ENCODE measurements around the gene B3GNT8. TPM values are rescaled to one million over a fixed set of nuclear protein-coding genes. Genes with fewer than 3 reads are reported as not detected.

The B3GNT8 gene
- total and polyA plus RNA-seq, 2 experiments from 2014 or later = 0.71 to 1.8 TPM

- H4K20me1 ChIP-seq (replicated peaks; ENCODE audit: insufficient read depth) = no peaks in the 10 kb centered on the region; the same call in 1 of the 2 replicates
- no peak overlapping the region for H3K4me3 Mint-ChIP-seq
- no peaks in the 10 kb centered on the region for H3K36me3 ChIP-seq (ENCODE audit: insufficient read depth)
- H3K36me3 Mint-ChIP-seq (ENCODE audit: low read depth) = peaks cover 28% of the 10 kb centered on the region
- no peak overlapping the region for H2AFZ ChIP-seq
- H3K9me3 Mint-ChIP-seq = no peaks in the 10 kb centered on the region; the same call in 2 of the 3 replicates
- no peaks in the 10 kb centered on the region for H3K79me2 ChIP-seq (replicated peaks; ENCODE audit: insufficient read depth)
- H3K9me2 ChIP-seq (ENCODE audit: insufficient read depth) = no peaks in the 10 kb centered on the region
- peaks cover 18% of the 10 kb centered on the region for H3K4me1 Mint-ChIP-seq
- no peak for TF ChIP-seq EZH2phosphoT487 (IDR thresholded peaks at IDR 0.05; ENCODE audit: unreplicated experiment)
- no peak for TF ChIP-seq REST (IDR thresholded peaks at IDR 0.05; ENCODE audit: unreplicated experiment)
- no peak for TF ChIP-seq NANOG (IDR thresholded peaks at IDR 0.05; ENCODE audit: borderline replicate concordance)
- TF ChIP-seq EZH2 (IDR thresholded peaks at IDR 0.05; ENCODE audit: low read depth, unreplicated experiment) = no peak
- no peak for TF ChIP-seq ZNF114 (CRISPR knock-in tag; IDR thresholded peaks at IDR 0.05)
- no peak for TF ChIP-seq STAT1 (IDR thresholded peaks at IDR 0.05; ENCODE audit: unreplicated experiment)
- TF ChIP-seq ZNF462 (CRISPR knock-in tag; IDR thresholded peaks at IDR 0.05) = no peak
- TF ChIP-seq JUNB (IDR thresholded peaks at IDR 0.05; ENCODE audit: unreplicated experiment) = no peak
- TF ChIP-seq POLR2AphosphoS5 (IDR thresholded peaks at IDR 0.05; ENCODE audit: low read depth) = no peak
- TF ChIP-seq CTCF (conservative IDR thresholded peaks at IDR 0.05; ENCODE audit: low read depth in 2 of 2) = no peak
- TF ChIP-seq CREB1 (CRISPR knock-in tag; IDR thresholded peaks at IDR 0.05; ENCODE audit: low read depth) = no peak
- no peak for TF ChIP-seq ETS1 (IDR thresholded peaks at IDR 0.05)
- TF ChIP-seq ZNF331 (CRISPR knock-in tag; IDR thresholded peaks at IDR 0.05; ENCODE audit: low read depth) = no peak
- 0 out of 2 replicates have a peak, but pooled peaks cover 10% of the 10 kb centered on the region for H3F3A ChIP-seq (replicated peaks; ENCODE audit: low read depth)
- ATAC-seq = no peak
- H3K27ac ChIP-seq (ENCODE audit: low read depth) = no peak overlapping the region
- H3K27ac Mint-ChIP-seq = no peak overlapping the region
- peaks cover 15% of the 10 kb centered on the region for H3K27me3 Mint-ChIP-seq (ENCODE audit: insufficient read depth, low read depth, poor library complexity)
- no peak for DNase-seq (ENCODE audit: low spot score)
- peaks cover 12% of the 10 kb centered on the region for H3K4me1 ChIP-seq (ENCODE audit: insufficient read depth)
- no peak overlapping the region for H3K4me2 ChIP-seq
- no peak overlapping the region for H3K4me3 ChIP-seq
- H3K27me3 ChIP-seq (ENCODE audit: insufficient read depth) = no peaks in the 10 kb centered on the region
Observed at GRCh38 chr19:41430922-41431321, 3.7 kb upstream of the B3GNT8 start.

Data from GM23338 (cell line).